Endothelial cell of umbilical vein (primary cell): ENCODE measurements around the gene COG4. TPM values are rescaled to one million over a fixed set of nuclear protein-coding genes. Genes with fewer than 3 reads are reported as not detected.

Source experiments
- BruUV-seq: library from RNA; stranded (reverse); fragments of 400-500 nt; replicated peaks from 2 replicates; lab custom pipeline; 2021; lab: Mats Ljungman, UMichigan
- CTCF ChIA-PET: fragments of 300-600, 350-600 bp; sonication (Branson Sonifier 250); formaldehyde crosslinking; loops from one replicate; lab custom pipeline; 2021; ENCODE audit warnings: antibody characterized with exemption, inconsistent platforms; lab: Charles Lee
- POLR2A ChIA-PET: fragments of 300-600, 350-600 bp; sonication (Branson Sonifier 250); formaldehyde crosslinking; loops from one replicate; lab custom pipeline; 2021; ENCODE audit warnings: antibody characterized with exemption, inconsistent platforms; lab: Charles Lee
- DNase-seq: peaks from one replicate; pipeline ENCODE4 v3.0.0-alpha.2; 2011; ENCODE audit warnings: low read depth, low spot score
- FAIRE-seq: peaks from 2 replicates; lab custom pipeline; 2011; peaks lifted over from hg19 to GRCh38; lab: Jason Lieb, UNC
- H2AFZ ChIP-seq: 2 replicates; pipeline ENCODE4 v1.6.0; 2012; ENCODE audit warnings: low read depth, low read length, control low read depth, inconsistent platforms
- H3K27ac ChIP-seq: 2 replicates; pipeline ENCODE4 v1.5.1; 2011; ENCODE audit warnings: low read depth, mild to moderate bottlenecking, control low read depth, low read length, moderate library complexity; ENCODE audit not compliant: insufficient read depth
- H3K27me3 ChIP-seq, 2 experiments: 2 replicates each; pipeline versions ENCODE4 v1.6.0 to v1.6.1; 2011; ENCODE audit warnings: low read length in 2 of 2, mixed read lengths in 1 of 2; ENCODE audit not compliant: control insufficient read depth in 2 of 2, insufficient read depth in 2 of 2
- H3K36me3 ChIP-seq, 2 experiments: 2 replicates in 1 of 2; 3 replicates in 1 of 2; pipeline ENCODE4 v1.5.1; 2011; ENCODE audit warnings: low read length in 2 of 2, mild to moderate bottlenecking in 1 of 2, moderate library complexity in 1 of 2; ENCODE audit not compliant: control insufficient read depth in 2 of 2, insufficient read depth in 2 of 2; ENCODE audit errors: extremely low read depth in 1 of 2
- H3K4me1 ChIP-seq: 3 replicates; pipeline ENCODE4 v1.5.1; 2011; ENCODE audit warnings: mild to moderate bottlenecking, low read length; ENCODE audit not compliant: control insufficient read depth, insufficient read depth; ENCODE audit errors: extremely low read depth
- H3K4me2 ChIP-seq: 2 replicates; pipeline ENCODE4 v1.6.1; 2011; ENCODE audit warnings: low read length, control low read depth, mixed read lengths; ENCODE audit not compliant: insufficient read depth
- H3K4me3 ChIP-seq, 3 experiments: fragments of 200-600 bp in 1 of 3; sonication (generic), shearing (Covaris generic) in 1 of 3; replicated peaks in 1 of 3; 2 replicates each; pipeline ENCODE4 v1.5.1; 2011 to 2016; ENCODE audit warnings: control low read depth in 3 of 3, low read length in 3 of 3, mild to moderate bottlenecking in 2 of 3, inconsistent platforms in 1 of 3, low read depth in 1 of 3, moderate library complexity in 1 of 3; ENCODE audit not compliant: insufficient read depth in 1 of 3
- H3K79me2 ChIP-seq: 2 replicates; pipeline ENCODE4 v1.6.0; 2012; ENCODE audit warnings: low read length, inconsistent platforms; ENCODE audit not compliant: control insufficient read depth, insufficient read depth
- H3K9ac ChIP-seq: replicated peaks from 2 replicates; pipeline ENCODE3; 2011; ENCODE audit warnings: low read length, control low read depth; ENCODE audit not compliant: insufficient read depth; ENCODE audit errors: extremely low read depth
- H3K9me1 ChIP-seq: replicated peaks from 3 replicates; pipeline ENCODE4 v1.6.0; 2011; ENCODE audit warnings: mild to moderate bottlenecking, low read length; ENCODE audit not compliant: control insufficient read depth, insufficient read depth; ENCODE audit errors: extremely low read depth
- H3K9me3 ChIP-seq: replicated peaks from 2 replicates; pipeline ENCODE4 v1.5.1; 2012; ENCODE audit warnings: low read length, inconsistent platforms; ENCODE audit not compliant: control insufficient read depth, insufficient read depth
- H4K20me1 ChIP-seq: replicated peaks from 2 replicates; pipeline ENCODE3; 2011; ENCODE audit warnings: mild to moderate bottlenecking, low read length; ENCODE audit not compliant: control insufficient read depth, insufficient read depth; ENCODE audit errors: extremely low read depth
- EZH2 ChIP-seq: IDR thresholded peaks from 2 replicates; pipeline ENCODE4 v1.6.1; 2012; ENCODE audit warnings: borderline replicate concordance, low read depth, mild to moderate bottlenecking, moderate library complexity, low read length, inconsistent platforms; ENCODE audit not compliant: severe bottlenecking
- FOS ChIP-seq: IDR thresholded peaks from 2 replicates; pipeline ENCODE4 v1.6.1; 2011; ENCODE audit warnings: mild to moderate bottlenecking, low read length, moderate library complexity, borderline replicate concordance; ENCODE audit not compliant: insufficient read depth
- GATA2 ChIP-seq: IDR thresholded peaks from 2 replicates; pipeline ENCODE4 v1.7.0; 2011; ENCODE audit warnings: low read depth, mild to moderate bottlenecking, moderate library complexity, mixed read lengths, low read length; ENCODE audit not compliant: insufficient read length, insufficient read depth
- JUN ChIP-seq: IDR thresholded peaks from 2 replicates; pipeline ENCODE4 v1.6.1; 2011; ENCODE audit warnings: borderline replicate concordance, low read depth; ENCODE audit not compliant: insufficient read length, insufficient read depth
- MYC ChIP-seq: IDR thresholded peaks from one replicate; pipeline ENCODE4 v1.6.1; 2011; ENCODE audit warnings: mild to moderate bottlenecking, low read depth, low read length
- POLR2A ChIP-seq: IDR thresholded peaks from 2 replicates; pipeline ENCODE4 v1.6.1; 2012; ENCODE audit warnings: low read depth, mild to moderate bottlenecking, control low read depth, low read length
- POLR2AphosphoS5 ChIP-seq: IDR thresholded peaks from 2 replicates; pipeline ENCODE4 v1.6.1; 2012; ENCODE audit warnings: low read depth, mild to moderate bottlenecking, control low read depth, low read length, moderate library complexity; ENCODE audit not compliant: insufficient read depth
- dilution Hi-C: fragments of 300-500 bp; cut with MboI; formaldehyde crosslinking; loops from one replicate; pipeline ENCODE4 v1.15.0; 2019; ENCODE audit warnings: low sequenced_read_pairs; ENCODE audit not compliant: extremely low pct_ligation_motif_present
- intact Hi-C: fragments of 100-400 bp; cut with micrococcal nuclease; formaldehyde crosslinking; loops from one replicate; pipeline ENCODE4 v1.10.0; 2022
- polyA plus RNA-seq, 4 experiments: library from polyadenylated mRNA; depleted of rRNA in 3 of 4; stranded (reverse) in 3 of 4; unstranded in 1 of 4; fragments of >200 nt; gene quantifications; 2 replicates each; pipeline versions ENCODE4 v1.2.1 to v1.2.3, GENCODE V29; 2011 to 2012; ENCODE audit warnings: missing spikeins in 1 of 4
- total RNA-seq: library from RNA; stranded (reverse); gene quantifications from 2 replicates; pipeline ENCODE4 v1.2.3, GENCODE V29; 2021
- TF ChIP-seq, protein P1 (sequence below), 2 donors: IDR thresholded peaks; 1 replicate in 1 of 2; 2 replicates in 1 of 2; pipeline ENCODE4 v1.5.1; 2011; ENCODE audit warnings: low read length in 2 of 2, mild to moderate bottlenecking in 2 of 2, moderate library complexity in 2 of 2, control low read depth in 1 of 2, inconsistent platforms in 1 of 2, low read depth in 1 of 2; ENCODE audit not compliant: insufficient read depth in 1 of 2; ENCODE audit errors: extremely low read depth in 1 of 2
- TF ChIP-seq, protein P2 (sequence below): IDR thresholded peaks from 2 replicates; pipeline ENCODE4 v1.6.1; 2011; ENCODE audit not compliant: insufficient read depth, insufficient read length

The COG4 gene
- total and polyA plus RNA-seq, 2 donors (not counting 3 experiments of a cell fraction or from before 2014, with no cell fraction given), result 53.7 to 61.2 TPM

DNA sequence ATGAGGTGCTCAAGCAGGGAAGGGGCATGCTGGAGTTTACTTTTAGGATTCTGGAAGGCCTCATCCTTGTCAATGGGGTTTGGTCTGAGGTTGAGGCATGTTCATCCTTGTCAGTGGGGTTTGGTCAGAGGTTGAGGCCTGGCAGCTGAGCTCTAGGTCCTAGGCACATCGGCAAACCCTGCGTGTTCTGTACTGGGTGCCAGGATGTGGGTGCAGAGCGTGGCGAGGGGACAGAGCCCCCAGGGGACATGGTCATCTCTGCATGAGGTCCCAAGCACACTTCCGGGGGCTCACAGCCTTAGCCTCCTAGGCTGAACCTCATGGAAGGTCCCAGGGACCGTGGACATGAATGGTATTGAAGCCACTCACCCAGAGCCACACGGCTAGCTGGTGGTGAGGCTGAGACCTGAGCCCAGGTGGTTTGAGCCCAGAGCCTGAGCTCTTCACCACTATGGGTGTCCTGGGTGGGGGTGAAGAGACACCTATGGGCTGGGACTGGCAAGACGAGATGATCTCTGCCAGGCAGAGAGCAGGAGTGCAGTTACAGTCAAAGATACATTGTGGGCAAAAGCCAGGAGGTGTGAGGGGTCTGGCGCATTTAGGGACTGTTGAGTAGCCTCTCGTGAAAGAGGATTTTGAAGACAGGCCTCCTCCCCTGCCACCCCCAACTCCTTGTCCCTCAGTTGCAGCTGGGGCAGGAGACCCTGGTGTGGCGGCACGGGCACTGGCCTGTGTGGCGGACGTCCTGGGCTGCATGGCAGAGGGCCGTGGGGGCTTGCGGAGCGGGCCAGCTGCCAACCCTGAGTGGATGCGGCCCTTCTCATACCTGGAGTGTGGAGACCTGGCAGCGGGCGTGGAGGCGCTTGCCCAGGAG lies 49.7 kb downstream of the COG4 start:
- no peak for TF ChIP-seq POLR2AphosphoS5
- TF ChIP-seq JUN, result no peak
- no peak for TF ChIP-seq FOS
- no peak for TF ChIP-seq GATA2
- TF ChIP-seq MYC, result no peak
- TF ChIP-seq EZH2, result no peak
- TF ChIP-seq, protein P1, sequence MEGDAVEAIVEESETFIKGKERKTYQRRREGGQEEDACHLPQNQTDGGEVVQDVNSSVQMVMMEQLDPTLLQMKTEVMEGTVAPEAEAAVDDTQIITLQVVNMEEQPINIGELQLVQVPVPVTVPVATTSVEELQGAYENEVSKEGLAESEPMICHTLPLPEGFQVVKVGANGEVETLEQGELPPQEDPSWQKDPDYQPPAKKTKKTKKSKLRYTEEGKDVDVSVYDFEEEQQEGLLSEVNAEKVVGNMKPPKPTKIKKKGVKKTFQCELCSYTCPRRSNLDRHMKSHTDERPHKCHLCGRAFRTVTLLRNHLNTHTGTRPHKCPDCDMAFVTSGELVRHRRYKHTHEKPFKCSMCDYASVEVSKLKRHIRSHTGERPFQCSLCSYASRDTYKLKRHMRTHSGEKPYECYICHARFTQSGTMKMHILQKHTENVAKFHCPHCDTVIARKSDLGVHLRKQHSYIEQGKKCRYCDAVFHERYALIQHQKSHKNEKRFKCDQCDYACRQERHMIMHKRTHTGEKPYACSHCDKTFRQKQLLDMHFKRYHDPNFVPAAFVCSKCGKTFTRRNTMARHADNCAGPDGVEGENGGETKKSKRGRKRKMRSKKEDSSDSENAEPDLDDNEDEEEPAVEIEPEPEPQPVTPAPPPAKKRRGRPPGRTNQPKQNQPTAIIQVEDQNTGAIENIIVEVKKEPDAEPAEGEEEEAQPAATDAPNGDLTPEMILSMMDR (IDR thresholded peaks at IDR 0.05; ENCODE audit: extremely low read depth in 1 of 2, insufficient read depth in 1 of 2, low read depth in 1 of 2, low read length in 2 of 2), result no peak
- TF ChIP-seq POLR2A, result no peak
- TF ChIP-seq, protein P2, sequence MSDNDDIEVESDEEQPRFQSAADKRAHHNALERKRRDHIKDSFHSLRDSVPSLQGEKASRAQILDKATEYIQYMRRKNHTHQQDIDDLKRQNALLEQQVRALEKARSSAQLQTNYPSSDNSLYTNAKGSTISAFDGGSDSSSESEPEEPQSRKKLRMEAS, result no peak
- Histone ChIP-seq H3K4me1 (peaks cover 17% of the 10 kb centered on the region), H4K20me1 (no peaks in the 10 kb centered on the region), H3K9me3 (no peaks in the 10 kb centered on the region), H3K4me3 (no peak overlapping the region), H3K27me3 (no peaks in the 10 kb centered on the region), H3K4me2 (no peak overlapping the region), H2AFZ (no peak overlapping the region), H3K9me1 (no peaks in the 10 kb centered on the region), H3K27ac (no peak overlapping the region), H3K9ac (no peak overlapping the region), H3K36me3 (no peaks in the 10 kb centered on the region), H3K79me2 (no peaks in the 10 kb centered on the region)
- intact Hi-C loops (no loop called here), dilution Hi-C loops (no loop called here)
- no TSS peak for BruUV-seq
- FAIRE-seq, result no peak
- DNase-seq, result no peak
- POLR2A ChIA-PET, result interaction anchor here (0.6 kb wide), 1 partner anchor 40 kb away, joined by 3 read pairs; no protein-coding TSS in a partner anchor
- CTCF ChIA-PET, result interaction anchor here (1.2 kb wide), 1 partner anchor 104 kb away, joined by 4 read pairs; no protein-coding TSS in a partner anchor
